ENCODE data around the gene CCDC187.

The CCDC187 gene

DNA sequence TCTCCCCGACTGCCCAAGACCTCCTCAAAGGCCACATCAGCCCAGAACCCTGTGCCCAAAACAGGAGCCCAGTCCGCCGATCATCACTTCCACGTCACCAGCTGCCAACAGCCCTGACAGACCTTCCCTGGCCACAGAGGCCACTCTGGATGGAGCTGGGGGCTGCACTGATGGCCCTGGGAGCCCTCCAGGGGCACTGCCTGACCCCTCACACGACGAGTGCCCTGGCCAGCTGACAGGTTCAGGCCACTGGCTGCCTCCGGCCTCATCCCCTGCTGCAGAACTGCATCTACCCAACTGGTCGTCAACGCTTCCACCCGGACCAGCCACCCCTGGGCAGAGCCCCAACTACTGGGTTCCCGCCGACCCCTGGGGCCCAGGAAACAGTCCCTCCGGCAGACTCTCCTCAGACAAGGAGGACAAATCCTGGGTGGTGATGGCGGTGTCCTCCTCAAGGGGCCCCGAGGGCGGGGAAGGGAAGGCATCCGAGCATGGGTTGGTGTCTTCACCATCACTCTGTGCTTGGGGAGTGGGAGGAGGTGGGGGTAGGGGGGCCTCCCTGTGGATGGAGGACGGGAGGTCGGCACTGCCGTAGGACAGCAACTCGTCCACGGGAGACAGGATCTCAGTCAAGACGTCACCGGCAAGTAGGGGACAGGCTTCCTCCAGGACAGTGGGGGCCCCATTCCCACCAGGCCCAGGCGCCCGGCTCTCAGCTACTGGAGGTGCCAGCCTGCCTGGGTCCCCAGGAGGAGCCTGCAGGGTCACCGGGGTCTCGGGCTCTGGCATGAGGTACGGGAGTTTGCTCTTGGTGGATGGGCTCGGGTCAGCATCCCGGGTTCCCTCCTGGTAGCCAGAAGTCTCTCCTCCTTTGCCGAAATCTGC, 50.4 kb downstream of the CCDC187 start:
- DNase-seq (ENCODE audit: low read depth in 2 of 2) = no peak

DNA sequence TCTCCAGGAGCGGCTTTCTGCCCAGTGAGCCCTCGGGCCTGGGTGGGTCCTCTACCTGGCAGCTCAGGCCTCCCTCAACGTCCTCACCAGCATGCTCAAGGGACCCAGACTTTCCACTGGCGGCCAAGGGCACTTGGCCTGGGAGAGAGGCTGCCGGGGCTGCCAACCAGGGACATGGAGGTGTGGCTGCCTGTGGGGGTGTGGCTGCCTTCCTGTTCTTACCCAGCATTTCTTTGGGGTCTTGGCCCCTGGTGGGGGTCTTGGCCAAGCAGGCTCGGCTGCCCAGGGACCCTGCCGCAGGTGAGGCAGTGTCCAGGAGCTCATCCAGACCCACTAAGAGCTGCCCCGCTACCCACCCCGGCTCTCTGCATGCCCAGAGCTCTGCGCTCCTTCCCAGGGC, 51.0 kb downstream of the CCDC187 start:
- no peak for DNase-seq (ENCODE audit: low read depth in 2 of 2)

DNA sequence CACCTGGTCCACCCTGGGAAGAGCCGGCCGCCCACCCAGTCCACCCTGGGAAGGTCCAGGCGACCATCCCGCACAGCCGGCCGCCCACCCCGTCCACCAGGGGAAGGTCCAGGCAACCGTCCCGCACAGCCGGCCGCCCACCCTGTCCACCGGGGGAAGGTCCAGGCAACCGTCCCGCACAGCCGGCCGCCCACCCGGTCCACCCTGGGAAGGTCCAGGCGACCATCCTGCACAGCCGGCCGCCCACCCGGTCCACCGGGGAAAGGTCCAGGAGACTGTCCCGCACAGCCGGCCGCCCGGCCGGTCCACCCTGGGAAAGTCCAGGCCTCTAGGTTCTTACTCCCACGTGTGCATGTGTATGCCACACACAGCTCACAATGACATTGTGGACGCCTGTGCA, 51.6 kb downstream of the CCDC187 start:
- DNase-seq (ENCODE audit: low read depth in 2 of 2) = no peak

DNA sequence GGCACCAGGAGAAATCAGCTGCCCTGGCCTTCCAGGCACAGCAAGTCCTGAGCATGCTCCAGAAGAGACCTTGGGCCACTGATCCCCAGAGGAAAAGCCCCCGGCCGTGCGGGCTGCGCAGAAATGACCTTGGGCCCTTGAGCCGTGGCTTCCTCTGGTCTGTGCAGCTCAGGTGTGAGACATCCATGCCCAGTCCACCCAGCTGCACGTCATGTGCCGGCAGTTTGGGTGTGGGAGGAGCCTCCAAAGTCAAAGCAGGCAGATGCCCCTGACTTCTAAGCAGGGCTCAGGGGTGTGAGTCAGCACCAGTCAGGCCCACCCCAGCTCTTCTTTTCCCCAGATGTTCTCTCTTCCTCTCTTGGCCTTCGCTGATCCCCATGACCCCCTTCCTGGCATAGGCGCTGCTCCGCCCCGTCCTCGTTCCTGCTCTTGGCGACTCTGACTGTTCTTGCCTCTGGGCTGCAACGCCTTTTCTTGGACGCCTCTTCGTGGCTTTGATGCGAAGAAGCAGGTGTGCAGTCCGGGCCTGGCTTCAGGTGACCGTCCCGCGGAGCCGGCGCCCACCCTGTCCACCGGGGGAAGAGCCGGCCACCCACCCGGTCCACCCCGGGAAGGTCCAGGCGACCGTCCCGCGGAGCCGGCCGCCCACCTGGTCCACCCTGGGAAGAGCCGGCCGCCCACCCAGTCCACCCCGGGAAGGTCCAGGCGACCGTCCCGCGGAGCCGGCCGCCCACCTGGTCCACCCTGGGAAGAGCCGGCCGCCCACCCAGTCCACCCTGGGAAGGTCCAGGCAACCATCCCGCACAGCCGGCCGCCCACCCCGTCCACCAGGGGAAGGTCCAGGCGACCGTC, 52.4 kb downstream of the CCDC187 start:
- no peak for DNase-seq (ENCODE audit: low read depth in 2 of 2)

DNA sequence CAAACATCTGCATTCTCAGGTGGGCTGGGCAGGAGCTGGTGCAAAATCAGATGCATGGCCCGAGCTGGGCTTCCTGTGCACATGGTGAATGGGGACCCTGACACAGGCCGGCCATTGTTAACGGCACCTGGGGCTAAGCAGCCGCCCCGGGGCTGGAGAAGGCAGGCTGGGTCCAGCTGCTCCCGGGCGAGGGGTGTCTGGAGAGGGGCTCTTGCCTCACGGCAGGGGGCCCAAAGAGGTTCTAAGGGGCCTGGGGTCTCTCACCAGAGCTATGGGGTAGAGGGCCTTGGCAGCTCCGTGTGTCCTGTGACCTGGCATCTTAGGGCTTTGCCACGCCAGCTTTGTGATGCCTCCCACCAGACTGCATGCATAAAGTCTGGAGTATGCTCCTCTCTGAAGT, 53.2 kb downstream of the CCDC187 start:
- no peak for DNase-seq (ENCODE audit: low read depth in 2 of 2)

DNA sequence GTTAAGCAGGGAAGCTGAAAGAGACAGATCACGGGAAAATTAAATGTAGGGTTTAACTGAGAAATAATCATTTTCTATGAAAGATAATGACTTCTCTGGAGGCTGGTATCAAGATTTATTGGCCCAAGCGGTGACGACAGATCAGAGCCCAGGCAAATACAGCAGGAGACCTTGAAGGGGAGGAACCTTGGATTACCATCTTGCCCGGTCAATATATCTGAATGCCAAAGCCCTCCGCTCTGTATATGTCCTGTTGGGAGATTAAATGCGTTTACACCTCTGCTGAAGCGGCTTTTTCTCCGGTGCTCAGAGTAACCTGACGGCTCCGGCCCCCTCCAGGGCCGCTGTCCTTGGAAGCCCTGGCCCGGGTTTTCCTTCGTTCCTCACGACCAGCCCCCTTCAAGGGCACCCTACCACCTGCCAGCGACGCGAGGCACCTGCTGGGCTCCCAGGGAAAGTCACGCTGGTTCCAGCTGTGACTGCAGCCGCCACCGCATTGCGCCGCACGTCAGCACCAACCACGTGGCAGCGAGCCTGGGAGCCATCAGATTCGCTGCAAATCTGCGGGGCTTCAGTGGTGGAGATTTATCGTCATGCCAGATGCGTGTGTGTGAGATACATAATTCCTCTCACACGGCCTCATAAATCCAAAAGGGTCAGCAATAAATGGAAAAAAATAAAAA, 53.9 kb downstream of the CCDC187 start:
- no peak for DNase-seq (ENCODE audit: low read depth in 2 of 2)

DNA sequence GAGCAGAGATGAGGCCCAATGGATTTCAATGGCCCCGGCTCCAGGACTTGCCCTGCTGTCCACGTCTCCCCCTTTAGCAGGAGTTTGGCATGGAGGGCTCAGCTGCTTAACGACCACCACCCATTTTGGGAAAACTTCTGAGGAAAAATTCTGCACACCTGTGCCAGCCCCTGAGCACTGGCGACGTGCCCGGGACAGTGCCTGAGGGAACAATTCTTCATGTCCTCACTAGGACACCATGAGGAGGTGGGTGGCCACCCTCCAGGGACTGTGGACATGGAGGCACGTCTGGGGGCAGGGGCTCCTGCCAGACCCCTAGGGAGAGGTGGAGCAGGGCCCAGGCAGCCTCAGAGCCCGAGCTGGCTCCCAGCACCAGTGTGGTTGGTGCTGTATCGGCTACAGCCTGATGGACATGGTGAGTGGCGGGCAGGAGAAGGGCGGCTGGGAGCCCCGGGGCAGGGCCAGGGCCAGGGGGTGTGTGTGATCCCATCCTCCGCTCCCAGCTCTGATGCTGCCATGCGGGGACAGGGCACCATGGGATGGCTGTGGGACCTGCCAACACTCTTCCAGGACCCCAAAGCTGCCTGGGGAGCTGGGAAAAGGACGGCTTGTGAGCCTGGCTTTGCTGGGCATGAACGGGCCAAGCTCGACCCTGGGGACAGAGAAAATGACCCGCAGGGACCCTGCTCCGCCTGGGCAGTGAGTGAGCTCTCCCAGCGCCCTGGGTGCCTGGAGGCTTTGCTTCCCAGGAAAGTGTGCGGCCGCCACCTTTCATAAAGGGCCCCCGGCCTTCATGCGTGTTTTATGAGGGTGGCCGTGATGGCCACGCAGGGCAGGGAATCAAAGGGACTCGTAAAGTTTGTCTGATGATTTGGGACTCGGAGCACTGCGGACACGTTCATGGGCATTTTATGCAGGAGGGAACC, 54.7 kb downstream of the CCDC187 start:
- no peak for DNase-seq (ENCODE audit: low read depth in 2 of 2)

DNA sequence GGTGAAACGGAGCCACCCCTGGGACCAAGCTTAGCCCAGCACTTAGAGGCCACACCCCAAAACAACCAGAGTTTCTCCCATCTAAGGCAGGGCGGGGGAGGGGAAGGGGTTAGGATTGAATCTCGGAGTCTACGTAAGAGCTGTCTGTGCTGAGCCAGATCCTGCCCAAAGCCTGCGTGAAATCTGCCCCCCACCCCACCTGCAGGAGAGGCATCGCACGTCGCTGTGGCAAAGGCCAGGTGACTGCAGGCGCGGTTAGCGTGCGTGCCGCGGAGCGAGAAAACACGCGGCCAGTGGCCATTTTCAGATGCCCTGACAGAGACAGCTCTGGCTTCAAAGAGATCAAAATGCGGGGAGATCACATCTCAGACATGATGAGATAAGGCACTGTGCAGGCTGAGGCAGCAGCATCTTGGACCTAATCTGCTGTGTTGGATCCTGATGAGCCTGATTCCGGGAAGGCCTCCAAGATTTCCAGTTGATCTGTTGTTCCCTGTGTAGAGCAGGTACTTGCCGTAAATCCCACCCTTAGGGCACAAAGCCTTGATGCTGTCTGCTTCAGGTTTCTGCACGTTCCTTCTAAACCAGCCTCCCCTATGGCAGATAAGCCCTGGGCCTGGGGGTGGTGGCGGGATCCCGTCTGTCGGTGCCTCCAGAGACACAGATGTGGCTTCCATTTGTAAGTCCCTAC, 55.8 kb downstream of the CCDC187 start:
- DNase-seq (ENCODE audit: low read depth in 2 of 2) = no peak

DNA sequence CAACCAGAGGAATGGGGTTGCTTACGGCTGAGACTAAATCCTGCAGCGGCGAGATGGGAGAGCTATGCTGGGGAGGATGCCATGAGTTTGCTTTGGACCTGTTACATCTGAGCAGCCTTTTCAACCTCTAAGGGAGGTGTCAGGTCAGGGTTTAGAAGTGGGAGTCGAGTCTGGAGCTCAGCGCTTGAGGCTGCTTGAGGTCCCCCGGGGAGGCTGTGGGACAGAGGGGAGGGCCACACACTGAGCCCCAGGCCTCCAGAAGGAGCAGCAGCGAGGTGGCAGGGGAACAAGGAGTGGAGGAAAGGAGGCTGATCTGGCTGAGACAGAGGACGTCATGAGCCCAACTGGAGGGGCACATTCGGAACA, 56.4 kb downstream of the CCDC187 start:
- no peak for DNase-seq (ENCODE audit: low read depth in 2 of 2)

DNA sequence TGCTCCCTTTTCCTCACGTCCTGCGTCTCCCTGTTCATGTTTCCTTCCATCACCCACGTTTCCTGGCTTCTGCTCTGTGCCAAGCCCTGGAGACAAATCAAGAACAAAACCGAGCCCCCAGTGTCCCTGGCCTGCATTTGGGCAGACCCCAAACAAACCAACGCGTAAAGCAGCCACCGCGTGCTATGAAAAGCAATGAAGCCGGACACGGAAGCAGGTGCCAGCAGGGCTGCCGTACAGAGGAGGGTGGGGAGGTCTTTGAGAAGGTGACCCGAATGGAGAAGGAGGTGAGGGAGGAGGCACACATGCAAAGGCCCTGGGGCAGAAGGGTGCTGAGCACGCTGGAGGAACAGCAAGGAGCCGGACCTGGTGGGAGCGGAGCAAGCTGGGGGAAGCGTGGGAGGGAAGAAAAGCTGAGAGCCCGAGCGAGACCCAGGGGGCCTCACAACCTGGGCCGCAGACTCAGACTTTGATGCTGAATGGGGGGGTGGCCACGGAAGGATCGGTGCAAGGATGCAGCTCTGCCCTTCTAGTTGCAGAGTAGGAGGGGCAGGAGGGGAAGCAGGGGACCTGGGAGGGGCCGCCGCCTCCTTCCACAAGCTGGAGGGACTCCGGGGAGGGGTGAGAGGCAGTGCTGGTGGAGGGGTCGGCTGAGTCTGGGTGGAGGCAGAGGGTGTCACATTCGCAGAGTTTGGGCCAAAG, 56.9 kb downstream of the CCDC187 start:
- no peak for DNase-seq (ENCODE audit: low read depth in 2 of 2)

DNA sequence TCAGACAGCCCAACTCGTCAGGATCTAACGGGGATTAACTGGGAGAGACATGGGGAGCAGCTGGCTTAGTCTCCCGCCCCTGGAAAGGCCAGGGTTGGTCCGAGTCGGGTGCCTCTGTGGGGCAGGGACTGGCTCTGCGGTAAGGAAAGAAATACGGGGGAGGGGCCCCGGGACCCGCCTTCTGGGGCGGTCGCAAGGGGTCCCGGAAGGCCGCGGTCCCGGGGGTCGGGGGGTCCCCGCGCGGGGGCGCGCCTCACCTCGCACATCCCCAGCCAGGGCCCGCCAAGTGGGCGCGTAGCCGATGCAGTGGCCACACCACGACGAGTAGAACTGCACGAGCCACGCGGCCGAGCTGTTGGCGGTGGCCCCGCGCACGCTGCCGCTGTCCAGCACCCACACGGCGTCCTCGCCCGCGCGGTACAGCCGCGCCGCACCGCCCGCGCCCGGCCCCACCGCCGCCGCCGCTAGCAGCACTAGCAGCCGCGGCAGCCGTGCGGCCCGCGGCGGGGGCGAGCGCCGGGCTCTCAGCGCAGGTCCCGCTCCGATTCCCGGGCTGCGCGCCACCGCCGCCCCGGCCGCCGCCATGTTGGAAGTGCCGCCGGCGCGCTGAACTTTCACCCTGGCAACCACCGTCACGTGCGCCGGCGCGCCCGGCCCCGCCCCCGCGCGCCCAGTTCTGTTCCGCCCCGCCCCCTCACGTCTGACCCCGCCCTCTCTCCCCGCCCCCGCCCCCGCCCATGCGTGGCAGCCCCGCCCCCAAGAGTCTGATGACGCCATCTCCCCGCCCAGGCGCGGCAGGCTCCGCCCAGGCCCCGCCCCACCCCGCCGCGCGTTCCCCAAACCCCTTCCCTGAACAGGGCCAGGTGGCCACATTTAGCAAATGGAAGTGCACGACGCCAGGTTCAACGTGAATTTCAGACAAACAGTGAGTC, 58.4 kb downstream of the CCDC187 start, which contains the start of gene QSOX2:
Gene QSOX2 (minus strand): TSS at position 594 of the 932 bp plus-strand sequence. CDS start 9 bp downstream, at position 585.
- DNase-seq (ENCODE audit: low read depth in 2 of 2) = peak; percentile 31

DNA sequence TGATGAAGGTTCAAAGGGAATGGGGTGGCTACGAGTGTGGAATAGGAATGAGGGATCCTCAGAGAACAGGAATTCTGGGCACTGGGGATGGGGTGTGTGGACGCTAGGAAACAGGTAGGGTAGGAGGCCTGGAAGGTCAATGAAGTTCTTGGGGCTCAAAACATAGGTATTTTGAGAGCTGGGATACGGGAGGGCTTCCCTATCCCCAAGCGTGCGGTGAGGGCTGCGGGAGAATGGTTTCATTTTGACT, 59.0 kb downstream of the CCDC187 start:
- DNase-seq (ENCODE audit: low read depth in 2 of 2) = no peak

DNA sequence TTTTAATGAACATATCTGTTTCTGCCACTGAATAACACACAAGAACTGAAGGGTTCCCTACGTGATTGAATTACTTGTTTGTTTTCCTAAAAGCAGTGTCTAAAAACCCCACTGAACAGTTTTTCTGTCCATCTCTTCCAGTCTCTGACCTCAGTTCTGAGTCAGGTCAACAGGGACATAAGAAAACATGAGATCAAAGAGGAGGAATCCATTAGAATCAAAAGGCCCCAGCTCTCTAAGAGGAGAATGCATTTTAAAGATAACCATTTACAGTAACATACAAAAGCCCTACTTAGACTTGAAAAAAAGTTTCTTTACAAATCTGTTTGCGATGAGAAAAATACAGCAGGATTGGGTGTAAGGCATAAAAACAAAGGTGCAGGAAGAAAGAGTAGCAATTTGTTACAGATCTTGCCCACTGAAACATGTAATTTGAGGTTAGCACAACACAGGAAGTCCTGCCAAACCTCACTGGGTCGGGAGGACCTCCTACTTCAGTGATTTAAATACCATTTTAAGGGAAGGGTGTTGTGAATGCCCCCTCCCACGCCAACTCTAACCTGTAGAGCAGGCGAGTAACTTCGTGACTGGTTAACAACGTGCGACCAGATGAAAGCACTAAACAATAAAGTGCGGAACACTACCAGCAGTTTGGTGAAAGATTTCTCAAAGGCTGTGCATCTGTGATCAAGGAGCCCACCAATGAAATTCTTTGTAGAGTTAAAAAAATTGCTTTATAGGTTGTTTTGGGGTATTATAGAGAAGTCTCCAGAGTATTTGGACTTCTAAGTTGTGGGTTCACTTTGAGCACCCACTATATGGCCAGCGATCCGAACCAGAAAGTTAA, 59.5 kb downstream of the CCDC187 start:
- DNase-seq (ENCODE audit: low read depth in 2 of 2) = no peak

DNA sequence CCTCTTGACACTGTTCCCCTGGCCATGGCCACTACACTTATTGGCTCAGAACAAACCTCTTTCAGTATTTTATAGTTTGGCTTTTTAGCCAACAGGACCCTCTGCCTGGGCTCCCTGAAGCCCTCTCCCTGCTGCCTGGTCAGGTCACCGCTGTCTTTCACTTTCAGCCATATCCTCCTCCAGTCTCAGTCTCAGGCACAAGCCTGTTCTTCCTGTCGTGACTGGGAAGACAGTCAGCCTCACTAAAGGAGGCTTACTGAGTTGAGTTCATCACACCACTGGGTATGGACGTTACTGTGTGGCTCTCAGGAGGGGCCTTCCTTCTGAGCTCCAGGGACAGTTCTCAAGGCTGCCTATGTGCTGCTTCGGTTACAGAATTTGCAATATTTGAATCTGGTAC, 60.3 kb downstream of the CCDC187 start:
- no peak for DNase-seq (ENCODE audit: low read depth in 2 of 2)

DNA sequence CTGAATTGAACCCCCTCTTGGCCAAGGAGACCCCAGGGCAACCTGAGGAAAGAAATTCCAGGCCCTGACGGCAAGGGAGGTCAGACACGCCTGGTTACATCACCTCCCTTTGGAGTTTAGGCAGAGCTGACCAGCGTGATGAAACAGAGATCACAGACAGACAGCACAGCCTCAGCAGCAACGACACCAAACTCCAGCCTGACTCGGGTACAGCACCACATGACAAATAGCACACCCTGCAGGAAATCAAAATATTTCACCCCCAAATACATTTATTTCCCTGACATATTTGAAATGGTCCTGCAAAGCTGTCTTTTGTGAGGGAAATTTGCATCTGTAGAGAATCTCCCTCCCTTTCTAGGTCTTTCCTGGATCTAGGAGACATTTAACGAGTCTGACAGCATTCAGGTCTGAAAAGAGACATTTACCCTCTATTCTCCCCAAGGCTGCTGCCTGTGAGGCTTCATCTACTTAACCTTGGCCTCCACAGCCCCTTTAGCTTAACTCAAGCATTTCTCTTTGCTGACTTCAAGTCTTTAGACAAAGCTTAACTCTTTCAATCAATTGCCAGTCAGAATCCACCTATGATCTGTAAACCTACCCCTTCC, 60.9 kb downstream of the CCDC187 start:
- DNase-seq (ENCODE audit: low read depth in 2 of 2) = no peak

DNA sequence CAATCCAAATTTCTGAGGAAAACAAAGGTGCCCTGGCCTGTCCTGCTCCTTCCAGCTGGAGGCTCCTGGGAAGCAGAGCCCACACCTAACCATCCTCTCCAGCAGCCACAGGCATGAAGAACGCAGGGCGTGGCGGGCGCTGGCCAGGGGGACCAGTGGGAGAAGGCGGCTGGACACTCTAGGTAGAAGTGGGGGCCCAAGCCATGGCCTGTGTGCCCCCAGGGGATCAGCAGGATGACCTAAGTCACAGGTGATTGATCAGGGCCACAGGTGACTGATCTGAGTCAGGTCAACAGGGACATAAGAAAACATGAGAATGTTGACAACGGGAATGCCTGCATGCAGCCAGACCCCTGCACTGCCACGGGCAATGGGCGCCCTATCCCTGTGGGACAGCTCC, 61.6 kb downstream of the CCDC187 start:
- no peak for DNase-seq (ENCODE audit: low read depth in 2 of 2)

DNA sequence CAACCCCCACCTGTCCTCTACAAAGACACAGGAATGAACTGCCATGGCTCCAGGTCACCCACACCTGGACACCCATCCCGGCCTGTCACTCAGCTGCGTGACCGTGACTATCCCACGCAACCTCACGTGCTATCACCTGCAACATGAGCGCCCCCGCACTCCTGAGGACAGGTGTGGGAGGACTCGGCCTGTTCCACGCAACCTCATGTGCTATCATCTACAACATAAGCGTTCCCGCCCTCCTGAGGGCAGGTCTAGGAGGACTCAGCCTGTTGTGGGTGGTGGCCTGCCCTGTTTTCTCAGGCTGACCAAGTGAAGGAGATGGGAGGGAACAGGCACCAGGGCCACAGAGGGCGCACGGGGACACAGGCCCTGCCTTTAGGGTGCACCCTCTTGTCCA, 62.4 kb downstream of the CCDC187 start:
- no peak for DNase-seq (ENCODE audit: low read depth in 2 of 2)

DNA sequence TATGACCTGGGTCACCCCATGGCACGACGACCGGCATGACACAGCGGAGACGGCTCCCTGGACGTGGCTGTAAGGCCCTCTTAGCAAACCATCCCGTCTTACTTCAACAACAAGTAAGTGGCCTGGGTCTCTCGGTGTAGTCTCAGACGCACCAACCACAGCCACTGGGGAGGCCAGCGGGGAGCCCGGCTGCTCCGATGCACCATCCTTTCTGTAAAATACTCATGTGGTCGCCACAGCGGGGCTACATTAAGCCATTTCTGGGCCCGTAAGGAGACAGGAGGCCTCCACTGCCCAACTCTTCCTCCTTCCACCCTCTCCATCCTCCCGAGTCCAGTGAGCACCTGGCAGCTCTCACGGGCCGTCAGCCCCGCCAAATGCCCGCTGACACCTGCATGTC, 63.0 kb downstream of the CCDC187 start:
- no peak for DNase-seq (ENCODE audit: low read depth in 2 of 2)

Measured in fibroblast of skin of left biceps (primary cell).